Heart right ventricle (tissue), 16 donors: ENCODE results near the gene WDFY4. TPM values are rescaled to one million over a fixed set of nuclear protein-coding genes. Genes with fewer than 3 reads are reported as not detected.

Source experiments
- ATAC-seq, 8 donors: fragments of 200-7000 bp; cut with Tn5 transposase; one replicate each; pipeline ENCODE4 v1.9.1; 2020; ENCODE audit warnings: mild to moderate bottlenecking in 8 of 8, moderate library complexity in 8 of 8, moderate number of reproducible peaks in 1 of 8
- DNase-seq, 2 donors: peaks; one replicate each; pipeline ENCODE4 v3.0.0-alpha.2; 2020
- H3K27ac ChIP-seq, 10 donors: fragments of 200-600 bp; sonication (generic) in 2 of 10; one replicate each; pipeline versions ENCODE4 v1.5.0 to v1.8.0; 2020 to 2022; ENCODE audit warnings: mild to moderate bottlenecking in 3 of 10
- H3K27me3 ChIP-seq, 7 donors: fragments of 200-600 bp; one replicate each; pipeline ENCODE4 v1.8.0; 2021 to 2022; ENCODE audit warnings: mild to moderate bottlenecking in 2 of 7
- H3K36me3 ChIP-seq, 9 donors: fragments of 200-600 bp; sonication (generic) in 1 of 9; one replicate each; pipeline versions ENCODE4 v1.5.0 to v1.8.0; 2020 to 2022; ENCODE audit warnings: mild to moderate bottlenecking in 2 of 9
- H3K4me1 ChIP-seq, 9 donors: fragments of 200-600 bp; sonication (generic) in 1 of 9; one replicate each; pipeline versions ENCODE4 v1.5.0 to v1.8.0; 2020 to 2022; ENCODE audit warnings: mild to moderate bottlenecking in 4 of 9
- H3K4me3 ChIP-seq, 10 donors: fragments of 200-600 bp; sonication (generic) in 2 of 10; one replicate each; pipeline versions ENCODE4 v1.5.0 to v1.8.0; 2020 to 2022; ENCODE audit warnings: mild to moderate bottlenecking in 7 of 10, moderate library complexity in 2 of 10
- H3K9me3 ChIP-seq, 11 donors: fragments of 200-600 bp in 10 of 11; sonication (generic) in 2 of 11; one replicate each; pipeline versions ENCODE4 v1.5.0 to v1.8.0; 2013 to 2022; ENCODE audit warnings: mild to moderate bottlenecking in 2 of 11, control low read depth in 1 of 11, moderate library complexity in 1 of 11
- CTCF ChIP-seq, 9 donors: fragments of 200-600 bp; sonication (generic) in 2 of 9; IDR thresholded peaks; one replicate each; pipeline versions ENCODE4 v1.5.0 to v1.8.0; 2021 to 2022; ENCODE audit warnings: antibody characterized with exemption in 9 of 9, mild to moderate bottlenecking in 5 of 9, moderate library complexity in 1 of 9
- WGBS, 2 donors: extraction: QIAGEN DNeasy Blood & Tissue Kit; methylation state at CpG; one replicate each; pipeline ENCODE4 v1.1.7; 2013; ENCODE audit warnings: inconsistent platforms in 1 of 2; 5-methylcytosine and 5-hydroxymethylcytosine counted together
- intact Hi-C, 10 donors: fragments of 100-400 bp; cut with DNase I; formaldehyde crosslinking; loops; one replicate each; pipeline versions ENCODE4 v1.11.1 to v1.14.2; 2022
- polyA plus RNA-seq, 2 donors: library from polyadenylated mRNA; stranded (reverse); fragments of 200-250 nt; gene quantifications; one replicate each; pipeline ENCODE4 v1.2.3, GENCODE V29; 2013
- total RNA-seq, 10 donors: library from RNA; stranded (reverse); fragmentation: NEBNext Ultra II Directional in 3 of 10; extraction: Animal tissue kit (Norgen Biotek cat#: 25700) in 3 of 10; gene quantifications; one replicate each; pipeline versions ENCODE4 v1.2.1 to v1.2.4, GENCODE V29; 2021 to 2023
- donor health status: Arrhythmogenic right ventricular cardiomyopathy.
- donor health status: ischemic (EF 13 %, LVEDD 7.1; RV severe dilation, severe dysfunction).
- donor health status: healthy with polysubstance abuse.
- donor health status: DM: no; HTN: yes; CAD: no.
- donor health status: DM: no; HTN: no; CAD: no.
- donor health status: ischemic (EF 25% LVEDD 6.9; RV normal size, moderate dysfunction).
- donor health status: ischemic (EF 25% LVEDD 5.7; RV mildly dilated, moderate dysfunction).
- donor health status: healthy.
- donor health status: DM: yes; HTN: yes; CAD: no.
- donor health status: Ischemic cardiomyopathy.
- donor health status: ischemic (EF 35%, LVEDD 5.7; RV mildly dilated, moderate dysfunction).
- donor health status: nonischemic (EF 11% LVEDD 7.7; RV severe dilation, severe dysfunction).
- donor health status: DM: yes; HTN: yes; CAD: no.
- donor health status: PGD.
- donor health status: ischemic (EF 29% LVEDD 5.4; RV normal size, mild dysfunction).
- donor health status: nonischemic (EF 23%, LVEDD 6.1; RV moderate dilation, normal function).

The WDFY4 gene
- total and polyA plus RNA-seq, 12 donors, result 0.59 to 7.4 (median 0.92) TPM

- H3K4me1 ChIP-seq, result peaks cover 3 to 24% (median 13%) of the 10 kb centered on the region in 9 donors
- H3K4me3 ChIP-seq, result peak overlapping the region; percentile 51 to 76 (median 62)
- peak overlapping the region in 5 of 10 donors; percentile 26 to 88 (median 71) for H3K27ac ChIP-seq
- WGBS, 2 donors, result 2% methylated on average over 32 to 45 of the region's 46 CpGs
- intact Hi-C loops, result loop anchor here in 9 of 10 donors (1.0 to 10.0 kb wide), 19 partner anchors 48 to 861 kb away; partner anchors contain the start of gene ARHGAP22 (in 3 of the 9)
- H3K9me3 ChIP-seq, result no peaks in the 10 kb centered on the region
- peaks cover 0 to 7% (median 0%) of the 10 kb centered on the region in 7 donors for H3K27me3 ChIP-seq
- ATAC-seq (peak; percentile 87 to 95 (median 90)), DNase-seq (peak; percentile 88 to 95)
- peak in 8 of 9 donors; percentile 89 to 99 (median 98) for TF ChIP-seq CTCF (IDR thresholded peaks at IDR 0.05)
- H3K36me3 ChIP-seq, result no peaks in the 10 kb centered on the region
These were observed 28.3 kb upstream of the WDFY4 start for GRCh38 chr10:48656241-48656913.

GRCh38 chr10:48656914-48657305 lies 27.8 kb upstream of the WDFY4 start:
- TF ChIP-seq CTCF (IDR thresholded peaks at IDR 0.05), result no peak
- Histone ChIP-seq H3K4me1 (peaks cover 3 to 24% (median 13%) of the 10 kb centered on the region in 9 donors), H3K27ac (no peak overlapping the region), H3K9me3 (no peaks in the 10 kb centered on the region), H3K27me3 (peaks cover 0 to 7% (median 0%) of the 10 kb centered on the region in 7 donors), H3K4me3 (peak overlapping the region in 5 of 10 donors; percentile 52 to 76 (median 68)), H3K36me3 (no peaks in the 10 kb centered on the region)
- ATAC-seq (no peak), DNase-seq (no peak)
- intact Hi-C loops, result loop anchor here in 9 of 10 donors (1.0 to 10.0 kb wide), 19 partner anchors 48 to 860 kb away; partner anchors contain the start of gene ARHGAP22 (in 3 of the 9)
- WGBS, 2 donors, result 62 to 68% methylated on average over 10 of the region's 10 CpGs

GRCh38 chr10:48657416-48657815 lies 27.3 kb upstream of the WDFY4 start:
- no peak for ATAC-seq
- no peak for TF ChIP-seq CTCF (IDR thresholded peaks at IDR 0.05)
- no peak overlapping the region for H3K27ac ChIP-seq
- H3K9me3 ChIP-seq, result no peaks in the 10 kb centered on the region
- peaks cover 3 to 24% (median 13%) of the 10 kb centered on the region in 9 donors for H3K4me1 ChIP-seq
- intact Hi-C loops, result loop anchor here in 9 of 10 donors (2.0 to 10.0 kb wide), 15 partner anchors 49 to 860 kb away; partner anchors contain the start of gene ARHGAP22 (in 3 of the 9)
- no peak overlapping the region for H3K4me3 ChIP-seq
- DNase-seq, result no peak
- WGBS, 2 donors, result 56 to 62% methylated on average over 4 to 5 of the region's 5 CpGs
- H3K36me3 ChIP-seq, result no peaks in the 10 kb centered on the region
- peaks cover 0 to 7% (median 0%) of the 10 kb centered on the region in 7 donors for H3K27me3 ChIP-seq

DNA sequence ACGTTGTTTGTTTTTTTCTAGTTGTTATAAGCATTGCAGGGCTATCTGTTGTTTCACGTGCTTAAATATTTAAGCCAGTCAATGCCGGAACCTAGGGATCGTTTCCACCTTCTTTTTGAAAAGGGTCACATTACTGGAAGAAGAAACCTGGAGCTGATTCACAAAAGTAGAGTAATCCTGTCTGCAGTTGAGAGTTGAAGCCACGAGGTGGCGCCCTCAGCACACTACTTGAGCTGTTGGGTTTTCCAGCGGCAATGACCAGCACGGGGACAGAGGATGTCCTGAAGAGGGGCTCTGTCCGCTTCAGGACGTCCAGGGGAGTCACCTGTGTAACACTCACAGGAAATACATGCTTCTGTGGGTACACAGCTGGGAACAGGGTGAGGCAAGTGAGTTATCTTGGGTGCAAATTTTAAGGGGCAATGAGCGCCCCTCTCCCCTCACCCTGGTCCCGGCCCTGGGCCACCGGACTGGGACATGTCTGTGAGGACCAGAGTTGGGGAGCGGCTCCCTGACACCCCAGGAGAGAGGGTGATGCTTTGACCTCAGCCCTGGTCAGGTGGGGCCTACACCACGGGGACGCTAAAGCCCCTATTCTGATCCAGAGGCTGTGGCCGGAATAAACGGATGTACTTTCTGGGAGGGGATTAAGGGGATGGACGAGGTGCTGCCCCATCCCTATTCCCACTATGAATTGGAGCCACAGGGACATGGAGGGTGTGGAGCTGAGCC lies 26.3 kb upstream of the WDFY4 start:
- Histone ChIP-seq H3K36me3 (no peaks in the 10 kb centered on the region), H3K27me3 (peaks cover 0 to 7% (median 0%) of the 10 kb centered on the region in 7 donors), H3K4me1 (peaks cover 3 to 21% (median 13%) of the 10 kb centered on the region in 9 donors), H3K27ac (no peak overlapping the region), H3K9me3 (no peaks in the 10 kb centered on the region), H3K4me3 (no peak overlapping the region)
- intact Hi-C loops, result loop anchor here in 9 of 10 donors (2.0 to 10.0 kb wide), 15 partner anchors 51 to 860 kb away; partner anchors contain the start of gene ARHGAP22 (in 3 of the 9)
- peak in 4 of 8 donors; percentile 34 to 54 (median 36) for ATAC-seq
- DNase-seq, result peak; percentile 73 to 75
- WGBS, 2 donors, result 42 to 45% methylated on average over 19 of the region's 19 CpGs
- TF ChIP-seq CTCF (IDR thresholded peaks at IDR 0.05), result peak; percentile 79 to 96 (median 92)
